NCI-H2081 treated with DMSO at 0.1 percent for 48 hours (cell line): ENCODE results near the gene SMG6.
"Not testable (repeated sequence)": the region's sequence is repeated elsewhere in the genome, so short reads cannot be mapped to it uniquely, and the experiment has no call there.

ENCODE experiments used
- DNase-seq: peaks from one replicate; lab custom pipeline; 2025; lab: John Stamatoyannopoulos, UW

SMG6 gene

DNA sequence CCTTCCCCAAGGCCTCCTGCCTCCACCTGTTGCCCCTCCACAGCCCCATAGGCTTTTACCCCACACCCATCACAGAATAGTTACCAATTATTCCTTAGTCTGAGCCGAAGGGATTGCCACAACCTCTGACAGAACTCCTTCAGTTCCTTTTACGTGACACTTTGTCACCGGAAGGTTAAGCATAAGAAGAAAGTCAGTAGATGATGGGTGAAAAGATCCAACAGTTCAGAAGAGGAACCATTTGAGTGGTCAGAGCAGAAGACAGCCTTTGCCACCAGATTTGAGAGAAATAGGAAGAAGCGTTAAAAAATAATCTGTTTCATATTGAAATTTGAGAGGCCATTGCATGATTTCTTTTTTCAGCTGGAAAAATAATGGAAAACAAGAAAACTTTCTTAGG, 1.3 kb upstream of the SMG6 start:
- no peak for DNase-seq

DNA sequence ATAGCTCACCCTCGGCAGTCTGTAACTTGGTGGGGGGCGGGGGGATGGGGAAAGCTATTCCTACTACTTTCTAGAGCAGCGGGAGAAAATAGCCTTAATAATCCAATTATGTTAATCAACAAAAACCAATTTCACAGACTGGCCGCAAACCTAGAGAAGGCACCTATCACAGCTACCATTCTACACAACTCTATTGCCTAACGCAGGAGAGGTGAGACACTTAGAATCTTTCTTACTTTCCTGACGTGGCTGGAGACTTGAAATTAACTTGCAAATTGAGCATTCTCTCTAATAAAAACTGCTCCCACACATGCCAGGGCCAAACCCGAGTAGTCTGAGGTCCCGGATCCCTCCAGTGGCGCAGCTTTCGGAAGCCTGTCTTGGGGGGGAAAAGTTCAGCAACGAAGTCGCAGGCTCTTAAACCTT, 794 bp downstream of the SMG6 start:
- no peak for DNase-seq

GRCh38 chr17:2299756-2300155, 3.8 kb downstream of the SMG6 start:
- DNase-seq = no peak

- no peak for DNase-seq
Measured at GRCh38 chr17:2299136-2299535, 4.4 kb downstream of the SMG6 start.

DNA sequence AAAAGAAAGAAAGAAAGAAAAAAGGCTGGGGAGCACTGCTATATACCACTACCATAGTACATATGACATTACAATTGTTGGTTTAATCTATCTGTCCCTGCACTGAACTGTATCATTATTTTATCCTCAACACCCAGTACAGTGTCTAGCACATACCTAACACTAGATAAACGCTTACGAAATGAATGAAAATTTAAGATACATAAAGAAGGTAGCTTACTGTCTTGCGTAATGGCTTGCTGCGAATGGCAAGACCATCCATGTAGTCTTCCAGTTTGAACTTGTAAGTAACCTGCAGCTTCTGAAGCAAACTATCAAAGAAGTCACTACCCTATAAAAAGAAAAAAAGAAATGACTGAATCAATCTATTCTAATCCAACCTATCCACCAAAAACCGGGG, 6.6 kb downstream of the SMG6 start:
- no peak for DNase-seq

- DNase-seq = no peak
Measured at GRCh38 chr17:2295575-2295974, 8.0 kb downstream of the SMG6 start.

GRCh38 chr17:2292100-2292499, 11.5 kb downstream of the SMG6 start:
- DNase-seq = no peak

- no peak for DNase-seq
Measured at GRCh38 chr17:2289878-2290478, 13.6 kb downstream of the SMG6 start.

GRCh38 chr17:2283302-2283701, 20.3 kb downstream of the SMG6 start:
- DNase-seq = no peak

GRCh38 chr17:2282297-2282873, 21.2 kb downstream of the SMG6 start:
- DNase-seq = no peak

- no peak for DNase-seq
Measured at GRCh38 chr17:2279707-2280106, 23.9 kb downstream of the SMG6 start.

DNA sequence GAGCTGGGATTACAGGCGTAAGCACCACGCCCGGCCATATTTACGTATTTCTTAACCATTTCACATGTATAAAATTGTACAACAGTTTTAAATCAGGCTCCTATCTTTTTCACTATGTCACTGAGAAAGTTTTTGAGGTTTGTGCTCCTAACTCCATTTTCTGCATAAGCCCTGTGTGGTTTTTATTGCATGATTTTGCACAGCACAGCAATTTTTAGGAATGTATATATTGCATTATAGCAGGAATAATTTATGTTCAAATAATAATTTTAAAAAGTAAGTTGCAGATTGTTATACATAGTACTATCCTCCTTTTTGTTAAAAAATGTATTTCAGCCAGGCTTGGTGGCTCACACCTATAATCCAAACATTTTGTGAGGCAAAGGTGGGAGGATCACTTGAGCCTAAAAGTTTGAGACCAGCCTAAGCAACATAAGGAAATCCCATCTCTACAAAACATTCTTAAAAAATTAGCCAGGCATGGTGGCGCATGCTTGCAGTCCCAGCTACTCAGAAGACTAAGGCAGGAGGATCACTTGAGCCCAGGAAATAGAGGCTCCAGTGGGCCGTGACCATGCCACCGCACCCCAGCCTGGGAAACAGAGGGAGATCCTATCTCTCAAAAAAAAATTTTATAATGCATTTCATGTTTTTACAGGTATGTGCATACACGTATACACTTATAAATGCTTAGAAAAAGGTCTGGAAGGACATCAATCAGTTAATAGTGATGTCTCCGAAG, 26.0 kb downstream of the SMG6 start:
- DNase-seq = no peak

DNA sequence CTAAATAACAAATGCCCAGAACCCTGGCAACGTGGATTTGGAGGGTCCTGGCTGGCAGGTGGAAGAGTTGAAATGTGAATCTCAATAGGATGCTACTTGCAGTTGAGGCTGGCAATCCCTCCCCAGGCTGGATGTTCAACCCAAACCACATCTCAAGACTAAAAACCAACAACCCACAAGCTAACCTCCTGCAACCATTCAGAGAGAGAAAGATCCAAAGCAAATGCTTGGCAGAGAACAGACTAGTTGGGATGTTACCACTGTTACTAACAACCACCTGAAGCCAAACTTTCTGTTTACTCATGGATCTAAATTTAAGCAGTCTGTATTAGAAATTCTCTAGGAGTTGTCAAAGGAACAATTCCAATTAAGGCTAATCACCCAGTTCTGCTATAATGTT, 27.9 kb downstream of the SMG6 start:
- DNase-seq = no peak

- DNase-seq = no peak
Measured at GRCh38 chr17:2274414-2274813, 29.2 kb downstream of the SMG6 start.

- no peak for DNase-seq
Measured at GRCh38 chr17:2271985-2272702, 31.4 kb downstream of the SMG6 start.

DNA sequence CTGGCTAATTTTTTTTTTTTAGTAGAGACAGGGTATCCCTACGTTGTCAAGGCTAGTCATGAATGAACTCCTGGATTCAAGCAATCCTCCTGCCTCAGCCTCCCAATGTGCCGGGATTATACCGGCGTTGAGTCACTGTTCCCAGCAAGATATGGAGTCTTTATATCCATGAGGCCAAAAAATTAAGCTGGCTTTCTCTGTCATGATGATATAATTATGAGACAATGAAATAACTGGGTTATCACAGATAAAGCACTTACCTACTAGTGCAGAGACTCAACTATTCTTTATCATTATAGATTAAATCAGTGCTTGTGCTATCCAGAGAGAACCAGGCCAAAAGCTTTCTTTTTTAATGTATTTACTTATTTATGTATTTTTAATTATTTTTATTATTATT, 36.2 kb downstream of the SMG6 start:
- no peak for DNase-seq

GRCh38 chr17:2266865-2267228, 36.7 kb downstream of the SMG6 start:
- DNase-seq = no peak

- no peak for DNase-seq
Measured at GRCh38 chr17:2266045-2266864, 37.3 kb downstream of the SMG6 start.

DNA sequence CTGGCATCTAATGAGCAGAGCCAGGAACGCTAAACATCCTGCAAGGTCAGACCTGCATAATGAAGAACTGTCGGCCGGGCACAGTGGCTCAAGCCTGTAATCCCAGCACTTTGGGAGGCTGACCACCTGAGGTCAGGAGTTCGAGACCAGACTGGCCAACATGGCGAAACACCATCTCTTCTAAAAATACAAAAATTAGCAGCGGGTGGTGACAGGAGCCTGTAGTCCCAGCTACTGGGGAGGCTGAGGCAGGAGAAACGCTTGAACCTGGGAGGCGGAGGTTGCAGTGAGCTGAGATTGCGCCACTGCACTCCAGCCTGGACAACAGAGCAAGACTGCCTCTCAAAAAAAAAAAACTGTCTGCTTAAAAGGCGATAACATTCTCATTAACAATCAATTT, 38.4 kb downstream of the SMG6 start:
- DNase-seq = not testable (repeated sequence)

- DNase-seq = no peak
Measured at GRCh38 chr17:2264067-2264860, 39.3 kb downstream of the SMG6 start.
